Large intestine (tissue), 3 donors: ENCODE measurements around the gene DMRTA2. TPM values are rescaled to one million over a fixed set of nuclear protein-coding genes. Genes with fewer than 3 reads are reported as not detected.

Experiments used
- DNase-seq, 2 donors: peaks; one replicate each; pipeline versions ENCODE4 v3.0.0 to v3.0.0-alpha.2; 2013
- H3K27ac ChIP-seq: one replicate; pipeline ENCODE4 v1.5.1; 2013; ENCODE audit warnings: low read length
- H3K27me3 ChIP-seq: 2 replicates; pipeline ENCODE4 v1.6.1; 2013; ENCODE audit warnings: low read length; ENCODE audit not compliant: control insufficient read depth, insufficient read depth
- H3K36me3 ChIP-seq: 2 replicates; pipeline ENCODE4 v1.6.1; 2013; ENCODE audit warnings: low read length; ENCODE audit not compliant: control insufficient read depth, insufficient read depth
- H3K4me1 ChIP-seq: one replicate; pipeline ENCODE4 v1.6.1; 2013; ENCODE audit warnings: low read length; ENCODE audit not compliant: control insufficient read depth, insufficient read depth
- H3K4me3 ChIP-seq: one replicate; pipeline ENCODE4 v1.5.1; 2013; ENCODE audit warnings: low read length
- H3K9me3 ChIP-seq: one replicate; pipeline ENCODE4 v1.6.1; 2013; ENCODE audit warnings: mild to moderate bottlenecking, low read depth, low read length, moderate library complexity; ENCODE audit not compliant: control insufficient read depth
- WGBS: methylation state at CpG from one replicate; pipeline ENCODE4 v1.1.5; 2013; ENCODE audit warnings: low lambda C conversion rate; ENCODE audit not compliant: insufficient coverage; 5-methylcytosine and 5-hydroxymethylcytosine counted together
- polyA plus RNA-seq: library from polyadenylated mRNA; unstranded; fragments of 120-200 nt; gene quantifications from one replicate; pipeline ENCODE4 v1.2.1, GENCODE V29; 2013

The DMRTA2 gene
- polyA plus RNA-seq, 1 donor = not detected

- Histone ChIP-seq H3K36me3 (no peaks in the 10 kb centered on the region), H3K27me3 (peaks cover 97% of the 10 kb centered on the region), H3K27ac (no peak overlapping the region), H3K4me3 (no peak overlapping the region), H3K4me1 (peaks cover 18% of the 10 kb centered on the region), H3K9me3 (peaks cover 21% of the 10 kb centered on the region)
- WGBS = 0% methylated on average over 9 of the region's 35 CpGs
- peak in 1 of 2 donors; percentile 21 for DNase-seq
Measured at GRCh38 chr1:50424045-50424883, 1.0 kb upstream of the DMRTA2 start.

- no peaks in the 10 kb centered on the region for H3K36me3 ChIP-seq
- H3K9me3 ChIP-seq = peaks cover 22% of the 10 kb centered on the region
- H3K4me3 ChIP-seq = no peak overlapping the region
- DNase-seq = no peak
- peaks cover 98% of the 10 kb centered on the region for H3K27me3 ChIP-seq
- no peak overlapping the region for H3K27ac ChIP-seq
- peaks cover 18% of the 10 kb centered on the region for H3K4me1 ChIP-seq
- no CpG with 5 or more reads among the region's 23 CpGs for WGBS
Measured at GRCh38 chr1:50423670-50424000, 392 bp upstream of the DMRTA2 start.

DNA sequence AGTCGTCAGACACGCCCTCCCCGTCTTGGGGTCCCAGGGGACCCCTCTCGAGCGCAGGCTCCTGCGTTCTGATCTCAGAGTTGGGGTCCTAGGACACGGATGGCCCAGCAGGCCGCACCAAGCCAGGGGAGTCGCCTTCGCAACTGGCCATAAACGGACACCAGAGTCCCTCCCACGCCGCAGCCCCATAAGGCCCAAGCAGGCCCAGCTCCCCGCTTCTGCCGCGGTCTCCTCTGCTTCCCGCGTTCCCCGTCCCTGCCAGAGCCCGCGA, 633 bp downstream of the DMRTA2 start:
- peaks cover 23% of the 10 kb centered on the region for H3K9me3 ChIP-seq
- no peak overlapping the region for H3K27ac ChIP-seq
- H3K4me1 ChIP-seq = peaks cover 18% of the 10 kb centered on the region
- no peak for DNase-seq
- no peak overlapping the region for H3K4me3 ChIP-seq
- peaks cover 99% of the 10 kb centered on the region for H3K27me3 ChIP-seq
- no CpG with 5 or more reads among the region's 21 CpGs for WGBS
- no peaks in the 10 kb centered on the region for H3K36me3 ChIP-seq

- Histone ChIP-seq H3K9me3 (peaks cover 22% of the 10 kb centered on the region), H3K4me3 (no peak overlapping the region), H3K27ac (no peak overlapping the region), H3K27me3 (peaks cover 99% of the 10 kb centered on the region), H3K4me1 (peaks cover 18% of the 10 kb centered on the region), H3K36me3 (no peaks in the 10 kb centered on the region)
- no peak for DNase-seq
- 8% methylated on average over 8 of the region's 27 CpGs for WGBS
Measured at GRCh38 chr1:50421768-50422674, 1.2 kb downstream of the DMRTA2 start.

GRCh38 chr1:50421366-50421748, 1.9 kb downstream of the DMRTA2 start:
- Histone ChIP-seq H3K36me3 (no peaks in the 10 kb centered on the region), H3K4me3 (no peak overlapping the region), H3K27ac (no peak overlapping the region), H3K9me3 (peaks cover 22% of the 10 kb centered on the region), H3K27me3 (peaks cover 99% of the 10 kb centered on the region), H3K4me1 (peaks cover 18% of the 10 kb centered on the region)
- WGBS = no CpG with 5 or more reads among the region's 38 CpGs
- DNase-seq = no peak

DNA sequence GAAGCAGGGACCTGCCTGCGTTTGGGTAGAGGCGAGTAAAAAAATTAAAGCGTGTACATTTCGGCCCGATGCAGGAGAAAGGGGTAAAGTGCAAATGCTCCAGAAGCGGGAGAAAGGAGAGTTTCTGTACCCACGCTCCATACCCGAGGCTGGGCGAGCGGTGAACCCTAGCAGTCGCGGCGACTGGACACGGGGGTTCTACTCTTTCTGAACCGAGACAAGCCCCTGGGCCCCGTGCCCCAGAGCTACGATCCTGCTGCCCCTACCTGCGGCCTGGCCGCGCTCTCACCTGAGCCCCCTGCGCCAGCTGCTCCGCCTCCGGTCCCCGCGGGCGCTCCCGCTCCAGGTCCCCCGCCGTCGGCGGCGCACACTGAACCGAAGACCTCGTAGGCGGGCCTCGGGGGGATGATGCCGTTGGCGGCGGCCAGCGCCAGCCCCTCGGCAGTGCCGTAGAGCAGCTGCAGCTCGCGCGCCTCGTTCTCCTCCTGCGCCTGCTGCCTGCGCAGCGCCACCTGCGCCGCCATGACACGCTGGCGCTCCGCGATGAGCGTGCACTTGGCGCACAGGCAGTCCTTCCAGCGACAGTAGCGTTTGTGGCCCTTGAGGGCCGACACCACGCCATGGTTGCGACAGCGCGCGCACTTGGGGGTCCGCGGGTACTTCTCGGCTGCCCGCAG, 2.4 kb downstream of the DMRTA2 start:
- H3K36me3 ChIP-seq = no peaks in the 10 kb centered on the region
- H3K27me3 ChIP-seq = peaks cover 99% of the 10 kb centered on the region
- H3K4me1 ChIP-seq = peaks cover 21% of the 10 kb centered on the region
- DNase-seq = peak in 1 of 2 donors; percentile 32
- H3K9me3 ChIP-seq = peaks cover 22% of the 10 kb centered on the region
- H3K4me3 ChIP-seq = no peak overlapping the region
- no peak overlapping the region for H3K27ac ChIP-seq
- WGBS = no CpG with 5 or more reads among the region's 69 CpGs

- Histone ChIP-seq H3K4me1 (peaks cover 21% of the 10 kb centered on the region), H3K27me3 (peaks cover 99% of the 10 kb centered on the region), H3K4me3 (no peak overlapping the region), H3K9me3 (peaks cover 22% of the 10 kb centered on the region), H3K27ac (no peak overlapping the region), H3K36me3 (no peaks in the 10 kb centered on the region)
- DNase-seq = no peak
- no CpG with 5 or more reads among the region's 21 CpGs for WGBS
Measured at GRCh38 chr1:50419907-50420677, 3.2 kb downstream of the DMRTA2 start.

DNA sequence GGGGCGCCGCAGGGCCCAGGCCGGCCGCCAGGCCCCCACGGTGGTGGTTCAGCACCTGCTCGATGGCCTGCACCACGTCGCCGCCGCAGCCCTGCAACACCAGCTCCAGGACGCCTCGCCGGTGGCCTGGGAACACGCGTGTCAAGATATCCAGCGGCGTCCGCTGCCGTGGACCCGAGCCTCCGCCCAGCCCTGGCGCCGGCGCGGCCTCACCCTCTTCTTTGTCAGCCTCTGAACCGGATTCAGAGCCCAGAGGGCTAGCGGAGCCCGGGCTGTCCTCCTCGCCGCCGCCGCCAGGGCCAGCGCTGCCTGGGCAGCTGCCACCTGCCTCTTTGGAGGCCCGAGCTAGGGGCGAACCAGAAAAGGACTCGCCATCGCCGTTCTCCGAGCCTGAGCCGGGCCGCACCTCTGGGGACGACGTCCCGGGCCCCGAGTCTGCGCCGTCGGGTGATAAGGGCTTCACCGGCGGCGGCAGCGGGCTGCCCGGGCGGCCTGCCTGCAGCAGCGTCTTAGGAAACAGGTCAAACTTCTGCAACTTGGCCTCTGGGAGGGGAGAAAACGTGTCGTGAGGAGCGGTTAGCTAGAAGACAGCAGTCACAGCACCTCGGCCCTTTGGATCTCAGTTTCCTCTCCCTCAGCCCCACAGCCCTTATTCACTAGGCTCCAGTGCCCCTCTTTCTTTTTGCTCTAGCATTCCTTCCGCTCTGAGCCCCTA, 3.9 kb downstream of the DMRTA2 start:
- peaks cover 21% of the 10 kb centered on the region for H3K4me1 ChIP-seq
- DNase-seq = no peak

GRCh38 chr1:50418600-50419109, 4.6 kb downstream of the DMRTA2 start:
- Histone ChIP-seq H3K36me3 (no peaks in the 10 kb centered on the region), H3K27me3 (peaks cover 99% of the 10 kb centered on the region), H3K4me1 (peaks cover 15% of the 10 kb centered on the region), H3K4me3 (no peak overlapping the region), H3K9me3 (peaks cover 18% of the 10 kb centered on the region), H3K27ac (no peak overlapping the region)
- WGBS = no CpG with 5 or more reads among the region's 64 CpGs
- peak in 1 of 2 donors; percentile 45 for DNase-seq

More for the DNA sequence above, 3.9 kb downstream of the DMRTA2 start:
- peaks cover 99% of the 10 kb centered on the region for H3K27me3 ChIP-seq
- no peaks in the 10 kb centered on the region for H3K36me3 ChIP-seq
- H3K4me3 ChIP-seq = no peak overlapping the region
- H3K27ac ChIP-seq = no peak overlapping the region
- H3K9me3 ChIP-seq = peaks cover 18% of the 10 kb centered on the region
- WGBS = 20% methylated on average over 1 of the region's 60 CpGs
